Measurements from ENCODE around the gene SPDYE6. TPM values are rescaled to one million over a fixed set of nuclear protein-coding genes. Genes with fewer than 3 reads are reported as not detected.
A peak's percentile ranks its signal among the peaks of the same experiment; 100 is the strongest.
"Not testable (repeated sequence)": the region's sequence is repeated elsewhere in the genome, so short reads cannot be mapped to it uniquely, and the experiment has no call there.

The SPDYE6 gene
- total RNA-seq, 2 donors from 2014 or later = not detected

DNA sequence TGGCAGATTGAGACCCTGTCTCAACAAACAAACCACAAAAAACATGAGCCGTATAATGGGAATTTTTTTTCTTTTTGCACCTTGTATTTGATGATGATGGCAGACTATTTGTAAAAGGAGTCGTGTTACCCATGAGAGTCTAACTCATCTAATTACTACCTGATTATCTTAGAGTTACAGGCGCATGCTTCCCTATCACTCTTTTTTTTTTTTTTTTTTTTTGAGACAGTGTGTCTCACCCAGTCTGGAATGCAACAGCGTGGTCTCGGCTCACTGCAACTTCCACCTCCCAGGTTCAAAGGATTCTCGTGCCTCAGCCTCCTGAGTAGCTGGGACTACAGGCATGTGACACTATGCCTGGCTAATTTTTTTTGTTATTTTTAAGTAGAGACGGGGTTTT, 9.1 kb upstream of the SPDYE6 start:
- not testable (repeated sequence) for ATAC-seq (ENCODE audit: insufficient number of reproducible peaks, low FRiP score, low read depth); H3K4me3 ChIP-seq; H3K9me3 ChIP-seq; DNase-seq (ENCODE audit: low spot score); H3K27me3 ChIP-seq (replicated peaks; ENCODE audit: insufficient read depth); H3K36me3 ChIP-seq; H3K4me1 ChIP-seq (ENCODE audit: control insufficient read depth in 1 of 2, low read depth in 2 of 2); H3K27ac ChIP-seq

DNA sequence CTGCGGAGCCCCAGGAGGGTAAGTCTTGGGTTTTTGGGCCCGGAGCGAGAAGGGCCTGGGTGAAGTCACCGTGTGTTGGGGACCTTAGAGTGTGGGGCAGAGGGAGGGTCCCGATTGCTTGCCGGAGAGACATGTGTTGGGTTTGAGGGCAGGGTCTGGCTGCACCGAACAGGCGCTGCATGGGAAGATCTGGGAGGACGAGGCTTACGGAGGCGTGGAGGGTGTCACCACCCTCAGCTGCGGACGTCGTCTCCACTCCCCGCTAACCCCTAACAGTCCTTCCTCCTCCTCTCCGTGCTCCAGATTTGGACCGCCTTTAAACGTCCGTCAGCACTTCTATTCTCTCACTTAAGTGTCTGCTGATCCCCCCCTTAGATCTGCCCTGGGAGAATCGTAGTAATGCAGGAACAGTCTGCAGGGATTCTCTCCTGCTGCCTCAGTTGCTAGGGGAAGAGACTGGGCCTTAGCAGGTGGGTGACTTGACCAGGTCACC, 8.2 kb upstream of the SPDYE6 start:
- H3K9me3 ChIP-seq; H3K27me3 ChIP-seq (replicated peaks; ENCODE audit: insufficient read depth); DNase-seq (ENCODE audit: low spot score); ATAC-seq (ENCODE audit: insufficient number of reproducible peaks, low FRiP score, low read depth); H3K36me3 ChIP-seq; H3K4me1 ChIP-seq (ENCODE audit: control insufficient read depth in 1 of 2, low read depth in 2 of 2): not testable (repeated sequence)
- peak overlapping the region; percentile 94 for H3K4me3 ChIP-seq
- H3K27ac ChIP-seq = peak overlapping the region; percentile 89 to 92

DNA sequence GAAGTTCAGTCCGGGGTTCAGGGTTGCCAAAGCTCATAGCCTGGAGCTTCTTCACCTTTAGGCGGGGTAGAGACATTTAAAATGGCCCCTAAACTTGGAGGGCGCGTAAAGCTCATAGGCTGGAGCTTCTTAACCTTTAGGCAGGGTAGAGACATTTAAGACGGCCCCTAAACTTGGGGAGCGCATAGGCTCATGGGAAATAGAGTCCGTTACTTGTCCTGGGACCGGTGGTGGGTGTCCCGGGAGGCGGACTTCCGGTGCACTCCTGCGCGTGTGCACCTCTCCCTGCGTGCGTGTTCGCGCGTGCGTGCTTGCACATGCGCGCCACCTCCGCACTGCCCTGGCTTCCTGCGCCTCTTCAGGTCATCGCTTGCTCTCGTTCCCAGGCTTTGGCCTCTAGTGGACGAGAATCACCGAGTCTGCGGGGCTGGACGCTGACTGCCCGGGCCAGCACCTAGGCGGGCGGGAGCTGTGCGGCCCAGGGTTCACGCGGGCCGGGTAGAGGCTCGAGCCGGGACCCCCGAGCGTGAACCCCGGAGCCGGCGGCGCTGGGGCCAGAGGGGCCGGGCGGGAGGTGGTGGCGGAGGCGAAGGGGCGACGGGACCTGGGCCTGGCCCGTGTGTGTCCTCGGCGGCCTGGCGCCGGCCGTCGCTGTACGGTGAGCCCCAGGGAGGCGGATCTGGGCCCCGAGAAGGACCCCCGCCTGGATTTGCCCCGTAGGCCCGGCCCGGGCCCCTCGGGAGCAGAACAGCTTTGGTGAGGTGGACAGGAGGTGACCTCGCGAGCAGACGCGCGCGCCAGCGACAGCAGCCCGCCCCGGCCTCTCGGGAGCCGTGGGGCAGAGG, 7.5 kb upstream of the SPDYE6 start:
- H3K27ac ChIP-seq = peak overlapping the region; percentile 89 to 92
- not testable (repeated sequence) for H3K9me3 ChIP-seq; H3K27me3 ChIP-seq (replicated peaks; ENCODE audit: insufficient read depth); H3K36me3 ChIP-seq; H3K4me1 ChIP-seq (ENCODE audit: control insufficient read depth in 1 of 2, low read depth in 2 of 2)
- ATAC-seq (ENCODE audit: insufficient number of reproducible peaks, low FRiP score, low read depth) (peak; percentile 100), DNase-seq (ENCODE audit: low spot score) (peak; percentile 87)
- H3K4me3 ChIP-seq = peak overlapping the region; percentile 94

- not testable (repeated sequence) for ATAC-seq (ENCODE audit: insufficient number of reproducible peaks, low FRiP score, low read depth); H3K4me3 ChIP-seq; H3K9me3 ChIP-seq; H3K27me3 ChIP-seq (replicated peaks; ENCODE audit: insufficient read depth); H3K36me3 ChIP-seq; DNase-seq (ENCODE audit: low spot score); H3K4me1 ChIP-seq (ENCODE audit: control insufficient read depth in 1 of 2, low read depth in 2 of 2); H3K27ac ChIP-seq
Measured at GRCh38 chr7:102346983-102347382, 9.3 kb downstream of the SPDYE6 start.

DNA sequence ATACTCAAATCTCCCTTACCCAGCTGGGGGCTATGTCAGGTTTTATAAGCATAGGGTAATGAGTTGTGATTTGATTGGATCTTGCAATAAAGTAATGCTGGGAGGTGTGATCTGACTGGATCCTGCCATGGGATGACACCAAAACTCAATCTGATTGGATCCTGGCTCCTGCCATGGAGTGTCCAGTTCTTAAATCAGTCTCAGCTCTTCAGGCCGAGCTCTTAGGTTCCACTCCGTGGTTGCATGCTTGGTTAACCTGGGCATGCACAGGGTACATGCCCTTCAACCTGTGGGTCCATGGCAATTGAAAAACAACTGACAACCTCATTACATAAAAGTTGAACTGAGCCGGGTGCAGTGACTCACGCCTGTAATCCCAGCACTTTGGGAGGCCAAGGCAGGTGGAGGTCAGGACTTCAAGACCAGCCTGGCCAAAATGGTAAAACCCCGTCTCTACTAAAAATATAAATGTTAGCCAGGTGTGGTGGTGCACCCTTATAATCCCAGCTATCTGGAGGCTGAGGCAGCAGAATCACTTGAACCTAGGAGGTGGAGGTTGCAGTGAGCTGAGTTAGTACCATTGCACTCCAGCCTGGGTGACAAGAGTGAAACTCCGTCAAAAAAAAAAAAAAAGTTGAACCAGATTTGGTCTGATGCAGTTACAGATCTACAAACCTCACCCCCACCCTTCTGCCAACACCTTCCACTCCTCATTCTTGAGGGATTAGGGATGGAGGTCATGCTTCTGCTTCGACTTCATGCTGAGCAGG, 15.5 kb downstream of the SPDYE6 start:
- not testable (repeated sequence) for H3K9me3 ChIP-seq; H3K4me1 ChIP-seq (ENCODE audit: control insufficient read depth in 1 of 2, low read depth in 2 of 2); DNase-seq (ENCODE audit: low spot score); H3K27me3 ChIP-seq (replicated peaks; ENCODE audit: insufficient read depth); H3K36me3 ChIP-seq; H3K4me3 ChIP-seq; H3K27ac ChIP-seq; ATAC-seq (ENCODE audit: insufficient number of reproducible peaks, low FRiP score, low read depth)

DNA sequence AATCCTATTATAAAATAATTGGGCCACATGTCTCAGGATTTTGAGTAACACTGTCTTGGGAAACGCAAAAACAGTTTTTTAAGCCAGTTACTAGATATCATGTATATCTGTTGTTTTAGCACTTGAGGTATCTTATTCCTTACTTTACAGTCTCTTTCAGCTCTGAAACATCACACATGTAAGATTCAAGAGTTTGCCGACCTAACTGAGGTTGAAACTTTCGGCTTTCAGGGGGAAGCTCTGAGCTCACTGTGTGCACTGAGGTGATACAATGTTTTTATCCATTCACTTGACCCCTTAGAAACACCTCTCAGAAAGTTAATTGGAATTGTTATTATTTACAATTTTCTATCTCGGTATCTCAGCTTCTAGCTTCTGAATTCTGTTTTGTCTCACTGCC, 18.8 kb downstream of the SPDYE6 start:
- H3K4me3 ChIP-seq; H3K27me3 ChIP-seq (replicated peaks; ENCODE audit: insufficient read depth); H3K9me3 ChIP-seq; H3K4me1 ChIP-seq (ENCODE audit: control insufficient read depth in 1 of 2, low read depth in 2 of 2); H3K27ac ChIP-seq; H3K36me3 ChIP-seq; DNase-seq (ENCODE audit: low spot score); ATAC-seq (ENCODE audit: insufficient number of reproducible peaks, low FRiP score, low read depth): not testable (repeated sequence)

GRCh38 chr7:102337002-102337401, 19.2 kb downstream of the SPDYE6 start:
- not testable (repeated sequence) for H3K9me3 ChIP-seq; ATAC-seq (ENCODE audit: insufficient number of reproducible peaks, low FRiP score, low read depth); H3K36me3 ChIP-seq; DNase-seq (ENCODE audit: low spot score); H3K4me1 ChIP-seq (ENCODE audit: control insufficient read depth in 1 of 2, low read depth in 2 of 2); H3K4me3 ChIP-seq; H3K27me3 ChIP-seq (replicated peaks; ENCODE audit: insufficient read depth); H3K27ac ChIP-seq

DNA sequence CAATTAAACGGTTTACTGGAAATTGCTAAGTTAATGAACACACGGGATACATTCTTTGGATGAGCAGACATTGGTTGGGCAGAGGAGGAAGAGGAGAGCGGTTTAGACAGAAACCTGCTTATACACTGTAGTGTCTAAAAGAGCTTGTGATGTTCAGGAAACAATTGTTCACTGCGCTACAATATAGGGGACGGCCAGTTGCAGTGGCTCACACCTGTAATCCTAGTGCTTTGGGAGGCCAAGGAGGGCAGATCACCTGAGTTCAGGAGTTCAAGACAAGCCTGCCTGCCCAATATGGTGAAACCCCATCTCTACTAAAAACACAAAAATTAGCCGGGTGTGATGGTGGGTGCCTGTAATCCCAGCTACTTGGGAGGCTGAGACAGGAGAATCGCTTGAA, 20.7 kb downstream of the SPDYE6 start:
- H3K9me3 ChIP-seq; H3K4me1 ChIP-seq (ENCODE audit: control insufficient read depth in 1 of 2, low read depth in 2 of 2); H3K27me3 ChIP-seq (replicated peaks; ENCODE audit: insufficient read depth); H3K27ac ChIP-seq; H3K4me3 ChIP-seq; ATAC-seq (ENCODE audit: insufficient number of reproducible peaks, low FRiP score, low read depth); H3K36me3 ChIP-seq; DNase-seq (ENCODE audit: low spot score): not testable (repeated sequence)

- not testable (repeated sequence) for H3K36me3 ChIP-seq; H3K4me3 ChIP-seq; H3K4me1 ChIP-seq (ENCODE audit: control insufficient read depth in 1 of 2, low read depth in 2 of 2); H3K9me3 ChIP-seq; ATAC-seq (ENCODE audit: insufficient number of reproducible peaks, low FRiP score, low read depth); H3K27me3 ChIP-seq (replicated peaks; ENCODE audit: insufficient read depth); DNase-seq (ENCODE audit: low spot score); H3K27ac ChIP-seq
Measured at GRCh38 chr7:102330666-102331460, 25.4 kb downstream of the SPDYE6 start.

DNA sequence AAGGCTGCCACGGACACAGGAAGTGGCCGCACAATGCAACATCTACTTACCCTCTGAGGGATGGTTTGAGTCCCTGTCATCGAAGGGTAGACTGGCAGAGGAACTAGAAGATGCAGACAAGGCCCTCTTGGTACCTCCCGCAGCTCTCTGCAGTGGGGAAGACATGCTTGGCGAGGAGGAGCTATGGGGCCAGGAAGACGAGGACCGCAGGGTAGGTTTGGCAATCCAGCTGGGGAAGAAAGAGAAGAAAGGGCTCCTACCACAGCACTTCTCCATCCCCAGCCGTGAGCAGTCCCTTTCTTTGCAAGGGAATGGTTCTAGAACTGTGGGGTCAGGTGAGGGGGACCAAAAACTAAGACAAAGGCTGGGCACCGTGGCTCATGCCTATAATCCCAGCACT, 26.9 kb downstream of the SPDYE6 start:
- H3K36me3 ChIP-seq; DNase-seq (ENCODE audit: low spot score); H3K4me3 ChIP-seq; H3K27me3 ChIP-seq (replicated peaks; ENCODE audit: insufficient read depth); H3K4me1 ChIP-seq (ENCODE audit: control insufficient read depth in 1 of 2, low read depth in 2 of 2); H3K9me3 ChIP-seq; H3K27ac ChIP-seq; ATAC-seq (ENCODE audit: insufficient number of reproducible peaks, low FRiP score, low read depth): not testable (repeated sequence)

- ATAC-seq (ENCODE audit: insufficient number of reproducible peaks, low FRiP score, low read depth); H3K36me3 ChIP-seq; DNase-seq (ENCODE audit: low spot score): not testable (repeated sequence)
Measured at GRCh38 chr7:102328863-102329262, 27.4 kb downstream of the SPDYE6 start.

DNA sequence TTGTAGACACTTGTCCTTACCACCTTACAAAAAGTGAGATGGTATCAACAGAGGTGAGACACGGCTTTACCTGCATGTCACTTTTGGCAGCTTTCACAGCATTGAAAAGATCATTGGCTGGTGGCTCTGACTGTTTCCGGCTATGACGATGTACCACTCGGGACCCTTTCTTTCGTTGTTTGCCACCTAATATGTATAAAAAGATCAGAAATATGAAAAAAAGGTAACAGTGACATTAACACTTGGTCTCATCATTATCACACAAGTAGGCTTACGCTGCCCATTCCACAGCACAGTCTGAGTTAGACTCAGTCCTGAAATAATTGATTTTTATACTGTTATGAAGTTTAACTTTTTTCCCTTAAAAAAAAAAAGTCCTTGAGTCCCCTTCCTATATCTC, 29.1 kb downstream of the SPDYE6 start:
- H3K4me1 ChIP-seq (ENCODE audit: control insufficient read depth in 1 of 2, low read depth in 2 of 2); DNase-seq (ENCODE audit: low spot score); H3K9me3 ChIP-seq; H3K4me3 ChIP-seq; ATAC-seq (ENCODE audit: insufficient number of reproducible peaks, low FRiP score, low read depth); H3K36me3 ChIP-seq; H3K27ac ChIP-seq; H3K27me3 ChIP-seq (replicated peaks; ENCODE audit: insufficient read depth): not testable (repeated sequence)

More at GRCh38 chr7:102328863-102329262, 27.4 kb downstream of the SPDYE6 start:
- not testable (repeated sequence) for H3K4me3 ChIP-seq; H3K4me1 ChIP-seq (ENCODE audit: control insufficient read depth in 1 of 2, low read depth in 2 of 2); H3K27ac ChIP-seq; H3K27me3 ChIP-seq (replicated peaks; ENCODE audit: insufficient read depth); H3K9me3 ChIP-seq
